HG03175 (cell line): Measurements from ENCODE around the gene RFXANK.
"Not testable (repeated sequence)": the region's sequence is repeated elsewhere in the genome, so short reads cannot be mapped to it uniquely, and the experiment has no call there.

ENCODE experiments used
- ATAC-seq: cut with Tn5 transposase; IDR thresholded peaks from one replicate; pipeline ENCODE4 v1.9.1; 2021; ENCODE audit warnings: mild to moderate bottlenecking, moderate library complexity; ENCODE audit not compliant: unreplicated experiment

RFXANK gene

GRCh38 chr19:19205416-19206410 is 13.7 kb downstream of the RFXANK start:
- no peak for ATAC-seq

DNA sequence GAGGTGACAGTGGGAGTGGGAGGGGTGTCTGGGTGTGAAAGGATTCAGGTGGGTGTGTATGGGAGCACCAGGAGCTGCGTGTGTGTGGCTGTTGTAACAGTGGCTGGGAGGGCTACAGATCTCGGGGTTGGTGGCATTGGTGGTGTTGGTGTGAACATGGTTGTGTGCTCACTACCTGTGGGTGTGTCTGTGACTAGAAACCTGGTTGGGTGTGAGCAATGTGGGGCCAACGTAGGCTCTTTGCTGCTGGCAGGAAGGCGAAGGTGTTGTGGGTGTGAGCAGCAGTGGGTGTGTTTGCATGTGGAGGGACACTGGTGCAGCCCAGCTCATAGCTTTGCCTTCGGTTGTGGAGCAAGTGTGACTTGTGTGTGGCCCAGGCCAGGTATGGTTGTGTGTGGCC is 14.9 kb downstream of the RFXANK start:
- no peak for ATAC-seq

- ATAC-seq: no peak
These were observed 15.8 kb downstream of the RFXANK start for GRCh38 chr19:19207637-19208572.

GRCh38 chr19:19209372-19209771 is 17.3 kb downstream of the RFXANK start:
- no peak for ATAC-seq

- no peak for ATAC-seq
These were observed 19.7 kb downstream of the RFXANK start, which contains the start of gene NCAN for GRCh38 chr19:19211499-19212420. NCAN (plus strand) TSS chr19:19211958; CDS start chr19:19216954, 4,996 bp downstream.

GRCh38 chr19:19212916-19213315 is 20.9 kb downstream of the RFXANK start:
- no peak for ATAC-seq

GRCh38 chr19:19213426-19214158 is 21.5 kb downstream of the RFXANK start:
- ATAC-seq: no peak

DNA sequence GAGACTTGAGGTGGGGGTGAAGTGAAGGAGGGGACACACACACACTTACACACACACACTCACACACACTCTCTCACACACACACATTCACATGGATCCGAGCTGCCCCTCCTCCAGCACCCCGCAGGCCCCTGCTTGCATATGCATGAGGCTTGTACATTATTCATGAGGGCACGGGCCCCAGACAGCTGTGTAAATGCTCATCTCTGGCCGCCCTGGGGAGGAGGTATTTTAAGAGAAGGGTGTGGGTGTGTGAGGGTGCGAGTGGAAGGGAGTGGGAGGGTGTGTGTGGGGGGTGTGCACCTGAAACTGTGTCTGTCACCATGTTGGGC is 22.1 kb downstream of the RFXANK start:
- ATAC-seq: no peak

- ATAC-seq: no peak
These were observed 22.8 kb downstream of the RFXANK start for GRCh38 chr19:19214892-19215291.

DNA sequence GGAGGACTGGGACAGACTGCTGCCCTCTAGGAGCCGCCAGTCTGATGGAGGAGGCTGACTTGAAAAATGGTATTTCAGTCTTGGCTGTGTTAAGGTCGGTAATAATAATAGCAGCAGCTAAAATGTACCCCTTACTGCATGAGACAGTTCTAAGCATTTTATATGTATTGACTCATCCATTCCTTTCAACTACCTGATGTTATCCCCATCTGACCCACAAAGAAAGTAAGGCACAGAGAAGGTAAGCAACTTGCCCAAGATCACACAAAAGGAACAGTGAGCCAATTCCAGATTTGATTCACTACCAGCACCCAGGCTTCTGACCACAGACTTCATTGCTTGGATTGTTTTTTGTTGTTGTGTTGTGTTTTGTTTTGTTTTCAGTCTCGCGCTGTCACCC is 23.7 kb downstream of the RFXANK start:
- ATAC-seq: no peak

GRCh38 chr19:19217099-19217498 is 25.0 kb downstream of the RFXANK start:
- ATAC-seq: no peak

DNA sequence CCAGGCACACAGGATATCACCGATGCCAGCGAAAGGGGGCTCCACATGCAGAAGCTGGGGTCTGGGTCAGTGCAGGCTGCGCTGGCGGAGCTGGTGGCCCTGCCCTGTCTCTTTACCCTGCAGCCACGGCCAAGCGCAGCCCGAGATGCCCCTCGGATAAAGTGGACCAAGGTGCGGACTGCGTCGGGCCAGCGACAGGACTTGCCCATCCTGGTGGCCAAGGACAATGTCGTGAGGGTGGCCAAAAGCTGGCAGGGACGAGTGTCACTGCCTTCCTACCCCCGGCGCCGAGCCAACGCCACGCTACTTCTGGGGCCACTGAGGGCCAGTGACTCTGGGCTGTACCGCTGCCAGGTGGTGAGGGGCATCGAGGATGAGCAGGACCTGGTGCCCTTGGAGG is 26.9 kb downstream of the RFXANK start:
- no peak for ATAC-seq

GRCh38 chr19:19221000-19221399 is 28.9 kb downstream of the RFXANK start:
- ATAC-seq: not testable (repeated sequence)

- ATAC-seq: no peak
These were observed 31.0 kb downstream of the RFXANK start for GRCh38 chr19:19223060-19223459.

GRCh38 chr19:19223636-19224035 is 31.6 kb downstream of the RFXANK start:
- ATAC-seq: no peak

- no peak for ATAC-seq
These were observed 32.2 kb downstream of the RFXANK start for GRCh38 chr19:19224150-19224851.

- no peak for ATAC-seq
These were observed 32.9 kb downstream of the RFXANK start for GRCh38 chr19:19224852-19225494.

DNA sequence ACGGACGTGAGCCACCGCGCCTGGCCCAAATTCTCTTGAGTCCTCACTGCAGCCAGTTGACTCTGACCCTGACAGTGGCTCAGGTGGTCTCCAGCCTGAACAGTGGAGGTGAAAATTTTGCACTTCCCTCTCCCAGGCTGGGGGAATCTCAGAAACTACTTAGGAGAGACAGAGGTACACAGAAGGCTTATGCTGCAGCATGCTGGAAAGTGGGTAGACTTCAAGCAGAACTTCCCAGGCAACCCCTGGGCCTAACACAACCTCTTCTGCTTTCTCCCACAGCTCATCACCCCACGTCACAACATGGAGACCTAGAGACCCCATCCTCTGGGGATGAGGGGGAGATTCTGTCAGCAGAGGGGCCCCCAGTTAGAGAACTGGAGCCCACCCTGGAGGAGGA is 34.1 kb downstream of the RFXANK start:
- no peak for ATAC-seq

- no peak for ATAC-seq
These were observed 34.6 kb downstream of the RFXANK start for GRCh38 chr19:19226663-19227062.
